HG02943 (cell line): ENCODE results near the gene GAS1.

Experiments used
- ATAC-seq: cut with Tn5 transposase; IDR thresholded peaks from one replicate; pipeline ENCODE4 v1.9.1; 2021; ENCODE audit warnings: mild to moderate bottlenecking, low read depth, moderate library complexity; ENCODE audit not compliant: unreplicated experiment

GAS1 gene

GRCh38 chr9:86965636-86966395, 18.5 kb upstream of the GAS1 start:
- ATAC-seq: no peak

- no peak for ATAC-seq
These were observed 15.4 kb upstream of the GAS1 start for GRCh38 chr9:86962692-86963091.

GRCh38 chr9:86960938-86961337, 13.6 kb upstream of the GAS1 start:
- ATAC-seq: no peak

- ATAC-seq: no peak
These were observed 10.9 kb upstream of the GAS1 start for GRCh38 chr9:86958203-86958602.

GRCh38 chr9:86955561-86955960, 8.3 kb upstream of the GAS1 start:
- ATAC-seq: no peak

- no peak for ATAC-seq
These were observed 7.7 kb upstream of the GAS1 start for GRCh38 chr9:86955042-86955441.

- no peak for ATAC-seq
These were observed 5.9 kb upstream of the GAS1 start for GRCh38 chr9:86953181-86953580.

- ATAC-seq: peak; percentile 61
These were observed 996 bp upstream of the GAS1 start for GRCh38 chr9:86948074-86948929.

GRCh38 chr9:86946201-86947145, 833 bp downstream of the GAS1 start:
- peak; percentile 45 for ATAC-seq

GRCh38 chr9:86945728-86946200, 1.5 kb downstream of the GAS1 start:
- no peak for ATAC-seq

GRCh38 chr9:86944796-86945727, 2.2 kb downstream of the GAS1 start:
- no peak for ATAC-seq

GRCh38 chr9:86943201-86944113, 3.8 kb downstream of the GAS1 start:
- no peak for ATAC-seq

GRCh38 chr9:86942281-86943200, 4.8 kb downstream of the GAS1 start:
- ATAC-seq: no peak

GRCh38 chr9:86941197-86941596, 6.1 kb downstream of the GAS1 start:
- ATAC-seq: no peak

GRCh38 chr9:86940774-86941173, 6.5 kb downstream of the GAS1 start:
- ATAC-seq: no peak

- ATAC-seq: no peak
These were observed 7.4 kb downstream of the GAS1 start for GRCh38 chr9:86939891-86940290.

GRCh38 chr9:86939321-86939720, 8.0 kb downstream of the GAS1 start:
- no peak for ATAC-seq
